Smooth muscle cell (in vitro differentiated cells): ENCODE measurements around the gene GIMAP7. TPM values are rescaled to one million over a fixed set of nuclear protein-coding genes. Genes with fewer than 3 reads are reported as not detected.

Source experiments
- DNase-seq: peaks from one replicate; lab custom pipeline; 2025; ENCODE audit not compliant: unreplicated experiment; lab: John Stamatoyannopoulos, UW
- H2AFZ ChIP-seq: fragments of 200-600 bp; sonication (generic); 2 replicates; pipeline ENCODE4 v1.6.0; 2016; ENCODE audit warnings: antibody characterized with exemption, low read depth, mild to moderate bottlenecking
- H3F3A ChIP-seq: fragments of 200-600 bp; sonication (generic); 2 replicates; pipeline ENCODE4 v1.6.0; 2017; ENCODE audit warnings: antibody characterized with exemption, low read depth
- H3K27ac ChIP-seq: fragments of 200-600 bp; sonication (generic); 2 replicates; pipeline ENCODE4 v1.5.1; 2016; ENCODE audit warnings: low read depth, mild to moderate bottlenecking
- H3K27me3 ChIP-seq: fragments of 200-600 bp; sonication (generic); 2 replicates; pipeline ENCODE4 v1.6.1; 2016; ENCODE audit warnings: low read depth, mild to moderate bottlenecking
- H3K36me3 ChIP-seq: fragments of 200-600 bp; sonication (generic); 2 replicates; pipeline ENCODE4 v1.5.1; 2016; ENCODE audit warnings: low read depth
- H3K4me1 ChIP-seq: fragments of 200-600 bp; sonication (generic); 2 replicates; pipeline ENCODE4 v1.5.1; 2016; ENCODE audit warnings: low read depth
- H3K4me2 ChIP-seq: fragments of 200-600 bp; sonication (generic); 2 replicates; pipeline ENCODE4 v1.6.0; 2016; ENCODE audit warnings: mild to moderate bottlenecking
- H3K4me3 ChIP-seq: fragments of 200-600 bp; sonication (generic); 2 replicates; pipeline ENCODE4 v1.5.1; 2016; ENCODE audit warnings: mild to moderate bottlenecking
- H3K79me2 ChIP-seq: fragments of 200-600 bp; sonication (generic); 2 replicates; pipeline ENCODE4 v1.6.0; 2016; ENCODE audit warnings: low read depth, mild to moderate bottlenecking
- H3K9ac ChIP-seq: fragments of 200-600 bp; sonication (generic); 2 replicates; pipeline ENCODE4 v1.6.0; 2016; ENCODE audit warnings: low read depth
- H3K9me3 ChIP-seq: fragments of 200-600 bp; sonication (generic); replicated peaks from 2 replicates; pipeline ENCODE4 v1.5.1; 2016; ENCODE audit warnings: low read depth
- H4K20me1 ChIP-seq: fragments of 200-600 bp; sonication (generic); 2 replicates; pipeline ENCODE4 v1.6.0; 2016; ENCODE audit warnings: low read depth
- CTCF ChIP-seq: fragments of 200-600 bp; sonication (generic); IDR thresholded peaks from 2 replicates; pipeline ENCODE4 v1.5.1; 2017; ENCODE audit warnings: borderline replicate concordance, mild to moderate bottlenecking, antibody characterized with exemption; ENCODE audit not compliant: insufficient read depth, poor library complexity, severe bottlenecking
- WGBS: methylation state at CpG from one replicate; pipeline ENCODE4 v1.1.7; 2016; ENCODE audit warnings: low lambda C conversion rate; 5-methylcytosine and 5-hydroxymethylcytosine counted together
- polyA plus RNA-seq: library from polyadenylated mRNA; unstranded; fragments of >200 nt; fragmentation: Nextera tagmentation; extraction: Ambion mirVana; gene quantifications from 2 replicates; pipeline ENCODE4 v1.2.1, GENCODE V29; 2016
- total RNA-seq: library from RNA; depleted of rRNA; stranded (reverse); fragments of >200 nt; gene quantifications from 2 replicates; pipeline ENCODE4 v1.2.3, GENCODE V29; 2014

The GIMAP7 gene
- total and polyA plus RNA-seq, 2 experiments from 2014 or later = not detected

- Histone ChIP-seq H3K9me3 (no peaks in the 10 kb centered on the region), H3K36me3 (no peaks in the 10 kb centered on the region), H3K79me2 (no peaks in the 10 kb centered on the region), H3K4me1 (no peaks in the 10 kb centered on the region), H3K9ac (no peak overlapping the region), H3K4me2 (no peak overlapping the region), H3K27ac (no peak overlapping the region), H4K20me1 (no peaks in the 10 kb centered on the region), H3K27me3 (no peaks in the 10 kb centered on the region), H2AFZ (no peak overlapping the region), H3K4me3 (no peak overlapping the region), H3F3A (no peaks in the 10 kb centered on the region)
- DNase-seq = no peak
- no peak for TF ChIP-seq CTCF
- 94% methylated on average over 17 of the region's 17 CpGs for WGBS
Observed at GRCh38 chr7:150513758-150514157, 914 bp upstream of the GIMAP7 start.

GRCh38 chr7:150515248-150516147 is 826 bp downstream of the GIMAP7 start:
- H3K9ac ChIP-seq = no peak overlapping the region
- no peaks in the 10 kb centered on the region for H4K20me1 ChIP-seq
- no peaks in the 10 kb centered on the region for H3F3A ChIP-seq
- H3K79me2 ChIP-seq = no peaks in the 10 kb centered on the region
- H3K4me2 ChIP-seq = no peak overlapping the region
- no peaks in the 10 kb centered on the region for H3K27me3 ChIP-seq
- no peak for TF ChIP-seq CTCF
- H3K9me3 ChIP-seq = no peaks in the 10 kb centered on the region
- H3K4me3 ChIP-seq = no peak overlapping the region
- WGBS = 83% methylated on average over 11 of the region's 11 CpGs
- no peaks in the 10 kb centered on the region for H3K4me1 ChIP-seq
- H2AFZ ChIP-seq = no peak overlapping the region
- DNase-seq = no peak
- no peaks in the 10 kb centered on the region for H3K36me3 ChIP-seq
- no peak overlapping the region for H3K27ac ChIP-seq

GRCh38 chr7:150516956-150517745 is 2.5 kb downstream of the GIMAP7 start:
- no peaks in the 10 kb centered on the region for H3K36me3 ChIP-seq
- no peaks in the 10 kb centered on the region for H3K79me2 ChIP-seq
- no peaks in the 10 kb centered on the region for H3F3A ChIP-seq
- no peak overlapping the region for H3K4me2 ChIP-seq
- H3K4me1 ChIP-seq = no peaks in the 10 kb centered on the region
- 85% methylated on average over 1 of the region's 1 CpG for WGBS
- H3K9me3 ChIP-seq = no peaks in the 10 kb centered on the region
- H3K9ac ChIP-seq = no peak overlapping the region
- no peak for TF ChIP-seq CTCF
- H3K4me3 ChIP-seq = no peak overlapping the region
- H2AFZ ChIP-seq = no peak overlapping the region
- H3K27ac ChIP-seq = no peak overlapping the region
- H3K27me3 ChIP-seq = no peaks in the 10 kb centered on the region
- no peak for DNase-seq
- H4K20me1 ChIP-seq = no peaks in the 10 kb centered on the region
